Mammary epithelial cell (primary cell): ENCODE results near the gene PHF2.

Experiments
- CTCF ChIP-seq, 2 donors: IDR thresholded peaks in 1 of 2; conservative IDR thresholded peaks in 1 of 2; 2 replicates each; pipeline ENCODE4 v1.5.1; 2011 to 2012; ENCODE audit warnings: inconsistent platforms in 2 of 2, low read length in 2 of 2, mild to moderate bottlenecking in 2 of 2, control low read depth in 1 of 2, low read depth in 1 of 2; ENCODE audit not compliant: insufficient read depth in 1 of 2; ENCODE audit errors: extremely low read depth in 1 of 2
- EZH2 ChIP-seq: IDR thresholded peaks from 2 replicates; pipeline ENCODE4 v1.6.1; 2012; ENCODE audit warnings: low read length, inconsistent platforms, borderline replicate concordance

- TF ChIP-seq CTCF (conservative IDR thresholded peaks at IDR 0.05 in 1 of 2, IDR thresholded peaks at IDR 0.05 in 1 of 2; ENCODE audit: extremely low read depth in 1 of 2, insufficient read depth in 1 of 2, low read depth in 1 of 2, low read length in 2 of 2) (no peak), EZH2 (no peak)
These were observed 85.2 kb downstream of the PHF2 start for GRCh38 chr9:93661591-93661990.
